Right hindlimb (tissue), 1 donor: Measurements from ENCODE around the gene C1orf159.

ENCODE experiments used
- DNase-seq: peaks from one replicate; pipeline ENCODE4 v3.0.0-alpha.2; 2018

C1orf159 gene

DNA sequence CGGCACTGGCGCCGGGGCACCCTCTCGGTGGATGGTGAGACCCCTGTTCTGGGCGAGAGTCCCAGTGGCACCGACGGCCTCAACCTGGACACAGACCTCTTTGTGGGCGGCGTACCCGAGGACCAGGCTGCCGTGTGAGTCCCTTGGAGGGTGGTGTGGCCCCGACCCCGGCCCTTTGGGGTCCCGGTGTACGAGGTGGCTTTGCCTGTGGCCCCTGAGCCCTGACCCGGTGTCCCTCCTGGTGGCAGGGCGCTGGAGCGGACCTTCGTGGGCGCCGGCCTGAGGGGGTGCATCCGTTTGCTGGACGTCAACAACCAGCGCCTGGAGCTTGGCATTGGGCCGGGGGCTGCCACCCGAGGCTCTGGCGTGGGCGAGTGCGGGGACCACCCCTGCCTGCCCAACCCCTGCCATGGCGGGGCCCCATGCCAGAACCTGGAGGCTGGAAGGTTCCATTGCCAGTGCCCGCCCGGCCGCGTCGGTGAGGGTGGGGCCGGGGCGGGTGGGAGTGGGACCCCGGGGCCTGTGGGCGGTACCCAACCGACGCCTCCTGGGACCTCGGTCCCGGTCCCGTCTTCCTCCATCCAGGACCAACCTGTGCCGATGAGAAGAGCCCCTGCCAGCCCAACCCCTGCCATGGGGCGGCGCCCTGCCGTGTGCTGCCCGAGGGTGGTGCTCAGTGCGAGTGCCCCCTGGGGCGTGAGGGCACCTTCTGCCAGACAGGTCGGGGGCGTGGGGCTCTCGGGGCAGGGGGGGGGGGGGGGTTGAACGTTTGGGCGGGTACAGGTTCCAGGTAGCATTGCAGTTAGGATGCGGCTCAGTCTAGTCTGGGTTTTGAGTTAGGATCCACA is 66.3 kb downstream of the C1orf159 start:
- DNase-seq = no peak

- DNase-seq = no peak
These were observed 67.1 kb downstream of the C1orf159 start for GRCh38 chr1:1048765-1049164.

GRCh38 chr1:1047963-1048362 is 67.9 kb downstream of the C1orf159 start:
- no peak for DNase-seq

DNA sequence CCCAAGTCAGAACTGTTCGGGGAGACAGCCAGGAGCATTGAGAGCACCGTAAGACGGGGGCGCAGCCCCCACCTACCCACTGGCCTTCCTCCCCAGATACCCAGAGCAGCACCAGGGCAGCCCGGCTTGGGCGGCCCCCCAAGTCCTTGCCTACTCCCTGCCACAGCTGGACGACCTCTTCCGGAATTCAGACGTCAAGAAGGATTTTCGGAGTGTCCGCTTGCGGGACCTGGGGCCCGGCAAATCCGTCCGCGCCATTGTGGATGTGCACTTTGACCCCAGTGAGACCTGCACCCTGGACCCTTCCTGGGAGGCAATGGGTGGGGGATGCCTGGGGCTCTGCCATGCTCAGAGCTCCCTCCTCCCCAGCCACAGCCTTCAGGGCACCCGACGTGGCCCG is 68.5 kb downstream of the C1orf159 start:
- DNase-seq = no peak

DNA sequence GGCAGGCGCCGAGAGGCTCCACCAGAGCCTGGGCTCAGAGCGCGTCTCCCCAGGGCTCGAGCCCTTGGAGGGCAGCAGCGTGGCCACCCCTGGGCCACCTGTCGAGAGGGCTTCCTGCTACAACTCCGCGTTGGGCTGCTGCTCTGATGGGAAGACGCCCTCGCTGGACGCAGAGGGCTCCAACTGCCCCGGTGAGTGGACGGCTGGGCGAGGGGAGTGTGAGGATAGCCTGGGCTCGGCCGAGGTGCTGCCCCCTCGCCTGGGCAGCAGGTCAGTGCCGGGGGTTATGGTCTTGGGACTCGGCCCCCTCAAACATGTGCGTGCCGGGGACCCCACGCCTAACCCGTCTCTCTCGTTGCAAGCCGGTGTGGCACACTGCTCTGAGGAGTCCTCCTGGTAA is 69.1 kb downstream of the C1orf159 start:
- no peak for DNase-seq

GRCh38 chr1:1046243-1046642 is 69.6 kb downstream of the C1orf159 start:
- DNase-seq = no peak

DNA sequence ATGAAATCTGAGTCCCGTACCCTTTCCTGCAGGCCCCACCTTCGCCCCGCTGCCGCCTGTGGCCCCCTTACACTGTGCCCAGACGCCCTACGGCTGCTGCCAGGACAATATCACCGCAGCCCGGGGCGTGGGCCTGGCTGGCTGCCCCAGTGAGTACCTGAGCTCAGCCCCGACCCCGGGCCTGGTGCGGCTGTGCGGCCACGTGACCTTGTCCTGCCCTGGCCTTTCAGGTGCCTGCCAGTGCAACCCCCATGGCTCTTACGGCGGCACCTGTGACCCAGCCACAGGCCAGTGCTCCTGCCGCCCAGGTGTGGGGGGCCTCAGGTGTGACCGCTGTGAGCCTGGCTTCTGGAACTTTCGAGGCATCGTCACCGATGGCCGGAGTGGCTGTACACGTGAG is 70.8 kb downstream of the C1orf159 start:
- no peak for DNase-seq

DNA sequence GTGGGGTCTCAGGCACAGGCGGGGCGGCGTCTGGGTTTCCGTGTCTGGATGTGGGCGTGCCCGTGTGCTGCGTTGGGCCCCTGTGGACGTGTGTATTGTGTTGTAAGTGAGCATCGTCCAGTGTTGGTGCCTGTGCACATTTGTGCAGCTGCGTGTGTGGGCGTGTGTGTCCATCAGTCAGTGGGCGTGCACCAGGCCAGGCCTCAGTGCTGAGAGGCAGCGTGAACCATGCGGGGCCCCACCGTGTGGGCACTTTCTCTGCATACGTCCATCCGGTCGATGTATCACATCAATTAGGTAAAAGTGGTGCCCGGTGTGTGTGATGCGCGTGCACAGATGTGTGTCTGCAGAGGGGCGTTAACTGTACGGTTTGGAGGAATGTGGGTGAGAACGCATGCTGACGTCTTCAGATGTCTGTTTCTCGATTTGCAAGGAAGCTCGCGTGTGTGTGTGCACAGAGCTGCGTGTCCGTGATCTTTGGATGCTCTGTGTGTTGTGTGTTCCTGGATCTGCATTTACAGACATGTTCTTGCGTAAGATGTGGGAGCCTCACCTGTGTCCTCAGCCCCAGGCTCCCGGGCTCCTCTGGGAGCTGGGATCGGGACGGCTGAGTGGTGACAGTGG is 71.3 kb downstream of the C1orf159 start:
- no peak for DNase-seq

- DNase-seq = no peak
These were observed 72.0 kb downstream of the C1orf159 start for GRCh38 chr1:1043921-1044320.

GRCh38 chr1:1043411-1043810 is 72.5 kb downstream of the C1orf159 start:
- no peak for DNase-seq

DNA sequence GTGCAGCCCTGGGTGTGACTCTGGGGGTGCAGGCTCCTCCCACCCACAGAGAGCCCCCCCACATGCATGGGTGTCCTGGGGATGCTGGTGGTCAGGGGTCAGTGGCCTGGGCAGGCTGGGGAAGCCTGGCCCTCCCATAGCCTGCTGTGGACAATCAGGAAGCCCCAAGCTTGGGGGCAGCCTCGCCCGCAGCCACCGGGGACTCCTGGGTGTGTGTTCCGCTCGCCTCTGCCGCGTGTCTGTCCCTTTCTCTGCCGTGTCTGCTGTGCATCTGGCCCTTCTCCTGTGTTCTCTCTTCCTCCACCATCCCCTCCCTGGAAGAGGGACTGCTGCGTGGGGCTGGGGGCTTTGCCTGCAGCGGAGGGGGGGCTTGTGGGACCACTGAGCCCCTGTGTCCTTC is 73.1 kb downstream of the C1orf159 start:
- no peak for DNase-seq

- no peak for DNase-seq
These were observed 74.0 kb downstream of the C1orf159 start for GRCh38 chr1:1041873-1042272.

DNA sequence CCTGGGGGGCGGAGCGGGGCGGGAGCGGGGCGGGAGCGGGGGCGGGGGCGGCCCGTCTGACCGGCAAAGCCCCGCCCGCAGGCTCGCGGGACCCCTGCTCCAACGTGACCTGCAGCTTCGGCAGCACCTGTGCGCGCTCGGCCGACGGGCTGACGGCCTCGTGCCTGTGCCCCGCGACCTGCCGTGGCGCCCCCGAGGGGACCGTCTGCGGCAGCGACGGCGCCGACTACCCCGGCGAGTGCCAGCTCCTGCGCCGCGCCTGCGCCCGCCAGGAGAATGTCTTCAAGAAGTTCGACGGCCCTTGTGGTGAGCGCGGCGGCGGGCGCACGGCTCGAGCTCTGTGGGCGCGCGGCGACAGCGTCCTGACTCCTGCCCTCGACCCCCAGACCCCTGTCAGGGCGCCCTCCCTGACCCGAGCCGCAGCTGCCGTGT is 74.8 kb downstream of the C1orf159 start:
- no peak for DNase-seq

DNA sequence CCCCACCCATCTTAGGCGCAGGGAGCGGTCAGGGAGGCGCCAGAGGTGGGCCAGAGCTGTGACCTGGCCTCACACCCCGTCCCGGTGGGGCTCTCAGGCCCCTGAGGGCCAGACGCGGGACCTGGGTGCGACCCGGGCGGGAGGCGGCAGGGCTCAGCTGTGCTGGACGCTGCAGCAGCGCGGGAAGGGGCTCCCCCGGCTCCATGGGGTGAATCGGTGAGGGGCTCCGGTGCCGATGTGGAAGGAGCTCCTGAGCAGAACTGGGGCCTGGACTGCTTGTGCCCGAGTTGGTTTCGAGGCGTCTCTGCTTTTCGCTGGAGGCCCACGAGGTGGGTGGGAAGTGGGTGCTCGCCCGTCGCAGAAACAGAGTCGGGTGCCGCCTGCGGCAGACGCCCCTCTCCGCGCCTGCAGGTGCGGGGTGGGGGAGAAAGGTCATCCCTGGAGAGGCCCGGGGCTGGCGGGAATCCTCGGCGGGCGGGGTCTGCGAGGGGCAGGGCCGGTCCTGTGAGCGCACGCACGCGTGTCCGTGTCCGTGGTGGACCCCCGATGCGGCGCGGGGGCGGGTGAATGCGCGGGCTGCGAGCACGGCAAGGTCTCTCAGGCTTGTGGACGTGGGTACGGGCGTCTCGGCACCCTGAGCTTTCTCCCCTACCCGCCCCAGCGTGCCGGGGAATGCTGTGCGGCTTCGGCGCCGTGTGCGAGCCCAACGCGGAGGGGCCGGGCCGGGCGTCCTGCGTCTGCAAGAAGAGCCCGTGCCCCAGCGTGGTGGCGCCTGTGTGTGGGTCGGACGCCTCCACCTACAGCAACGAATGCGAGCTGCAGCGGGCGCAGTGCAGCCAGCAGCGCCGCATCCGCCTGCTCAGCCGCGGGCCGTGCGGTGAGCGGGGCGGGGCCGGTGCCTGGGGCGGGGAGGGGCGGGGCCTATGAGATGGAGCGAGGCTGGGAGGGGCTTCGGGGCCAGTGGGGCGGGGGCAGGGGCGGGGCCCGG is 75.6 kb downstream of the C1orf159 start:
- peak; percentile 86 for DNase-seq

GRCh38 chr1:1039145-1039910 is 76.6 kb downstream of the C1orf159 start:
- no peak for DNase-seq

DNA sequence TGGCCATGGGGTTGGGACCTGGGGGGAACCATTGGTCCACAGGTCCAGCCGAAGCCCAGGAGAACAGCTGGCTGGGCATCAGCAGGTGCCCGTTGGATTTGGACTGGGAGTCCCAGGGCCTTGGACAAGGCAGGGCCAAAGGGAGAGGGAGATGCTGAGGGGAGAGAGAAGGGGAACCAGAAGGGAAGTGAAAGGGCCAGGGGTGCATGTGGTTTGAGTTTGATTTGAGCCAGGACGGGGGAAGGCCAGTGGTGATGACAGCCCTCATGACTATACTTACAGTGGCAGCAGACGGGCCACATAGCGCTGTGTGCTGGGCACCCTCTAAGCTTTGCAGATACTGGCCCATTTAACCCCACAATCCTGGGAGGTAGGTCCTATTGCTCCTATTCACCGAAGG is 77.2 kb downstream of the C1orf159 start:
- no peak for DNase-seq

- no peak for DNase-seq
These were observed 78.2 kb downstream of the C1orf159 start for GRCh38 chr1:1037366-1038327.

DNA sequence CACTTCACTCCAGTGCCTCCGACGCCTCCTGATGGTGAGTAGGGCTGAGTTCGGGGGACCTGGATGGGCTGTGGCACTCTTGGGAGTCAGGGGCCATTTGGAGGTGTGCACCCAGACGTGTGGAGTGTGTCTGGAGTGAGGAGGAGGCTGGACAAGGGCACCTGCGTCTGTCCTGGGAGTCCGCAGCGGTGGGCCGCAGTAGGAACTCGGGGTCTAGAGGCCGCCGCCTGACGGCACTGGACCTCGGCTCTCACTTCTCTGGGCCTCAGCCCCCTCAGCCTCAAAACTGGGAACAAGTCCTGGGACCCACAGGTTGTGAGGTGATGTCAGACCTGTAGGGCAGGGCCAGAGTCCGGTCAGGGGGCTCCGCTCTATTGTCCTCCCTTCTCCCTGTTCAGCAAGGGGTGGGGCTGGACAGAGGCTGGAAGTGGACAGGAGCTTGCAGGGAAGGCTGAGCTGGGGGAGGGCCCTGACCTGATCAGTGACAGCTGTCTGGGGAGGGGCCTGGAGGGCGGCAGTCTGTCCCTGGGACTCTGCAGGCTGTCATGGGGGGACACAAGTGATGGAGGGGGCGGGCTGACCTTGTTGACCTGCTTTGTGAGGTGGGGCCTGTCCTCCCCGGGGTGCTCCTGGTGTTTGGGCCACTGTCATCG is 80.5 kb downstream of the C1orf159 start:
- DNase-seq = no peak

DNA sequence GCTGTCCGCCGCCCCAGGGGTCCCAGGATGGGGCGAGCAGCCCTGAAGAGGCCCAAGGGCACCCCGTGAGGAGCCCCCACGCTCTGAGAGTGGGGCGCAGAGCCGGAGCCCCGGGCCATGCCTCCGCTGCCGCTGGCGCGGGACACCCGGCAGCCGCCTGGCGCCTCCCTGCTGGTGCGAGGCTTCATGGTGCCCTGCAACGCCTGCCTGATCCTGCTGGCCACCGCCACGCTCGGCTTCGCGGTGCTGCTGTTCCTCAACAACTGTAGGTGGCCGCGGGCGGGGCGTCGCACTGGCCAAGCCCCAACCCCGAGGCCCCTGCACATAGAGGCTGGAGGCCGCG is 81.5 kb downstream of the C1orf159 start:
- no peak for DNase-seq

- DNase-seq = no peak
These were observed 82.0 kb downstream of the C1orf159 start for GRCh38 chr1:1033731-1034438.
